GM06990 (cell line): ENCODE measurements around the gene NCAM2.

Experiments used
- DNase-seq: peaks from one replicate; pipeline ENCODE4 v3.0.0-alpha.2; 2011; ENCODE audit not compliant: insufficient read length; ENCODE audit errors: extremely low read depth
- H3K27me3 ChIP-seq: replicated peaks from 2 replicates; pipeline ENCODE4 v1.6.0; 2011; ENCODE audit warnings: low read length; ENCODE audit not compliant: control insufficient read depth, insufficient read depth
- H3K36me3 ChIP-seq: 2 replicates; pipeline ENCODE4 v1.5.1; 2011; ENCODE audit warnings: low read length; ENCODE audit not compliant: control insufficient read depth, insufficient read depth
- H3K4me3 ChIP-seq: replicated peaks from 2 replicates; pipeline ENCODE4 v1.5.1; 2011; ENCODE audit warnings: low read depth, mild to moderate bottlenecking, control low read depth, low read length
- TF ChIP-seq, protein P1 (sequence below): IDR thresholded peaks from 2 replicates; pipeline ENCODE4 v1.5.1; 2011; ENCODE audit warnings: low read length, control low read depth, mild to moderate bottlenecking, inconsistent platforms; ENCODE audit not compliant: insufficient read depth, poor library complexity, severe bottlenecking

The NCAM2 gene

DNA sequence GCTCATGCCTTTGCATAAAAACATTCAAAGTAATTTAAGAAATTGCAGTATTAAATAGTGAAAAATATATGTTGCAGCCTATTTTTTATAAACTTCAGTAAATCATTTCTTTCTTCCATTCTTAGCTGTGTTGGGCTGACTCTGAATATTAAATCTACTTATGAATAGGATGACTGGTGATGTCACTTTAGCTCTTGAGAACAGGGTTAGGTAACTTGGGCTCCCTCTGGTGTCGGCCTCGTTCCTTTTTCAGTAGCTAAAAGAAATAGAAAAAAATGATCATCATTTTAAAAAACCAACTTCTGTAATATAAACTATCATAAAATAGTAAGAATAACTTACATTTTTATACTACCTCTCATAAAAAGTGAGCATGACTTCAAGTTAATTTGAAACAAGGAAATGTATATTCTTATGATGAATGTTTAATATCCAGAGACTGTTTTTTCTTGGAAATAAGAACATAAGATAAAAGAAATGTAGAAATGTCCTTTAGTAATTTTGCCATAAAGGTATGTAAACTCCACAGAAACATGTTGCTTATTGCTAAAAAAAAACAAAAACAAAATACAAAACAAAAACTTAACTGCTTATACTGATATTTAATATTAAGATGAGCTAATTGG, 26.8 kb upstream of the NCAM2 start:
- TF ChIP-seq, protein P1, sequence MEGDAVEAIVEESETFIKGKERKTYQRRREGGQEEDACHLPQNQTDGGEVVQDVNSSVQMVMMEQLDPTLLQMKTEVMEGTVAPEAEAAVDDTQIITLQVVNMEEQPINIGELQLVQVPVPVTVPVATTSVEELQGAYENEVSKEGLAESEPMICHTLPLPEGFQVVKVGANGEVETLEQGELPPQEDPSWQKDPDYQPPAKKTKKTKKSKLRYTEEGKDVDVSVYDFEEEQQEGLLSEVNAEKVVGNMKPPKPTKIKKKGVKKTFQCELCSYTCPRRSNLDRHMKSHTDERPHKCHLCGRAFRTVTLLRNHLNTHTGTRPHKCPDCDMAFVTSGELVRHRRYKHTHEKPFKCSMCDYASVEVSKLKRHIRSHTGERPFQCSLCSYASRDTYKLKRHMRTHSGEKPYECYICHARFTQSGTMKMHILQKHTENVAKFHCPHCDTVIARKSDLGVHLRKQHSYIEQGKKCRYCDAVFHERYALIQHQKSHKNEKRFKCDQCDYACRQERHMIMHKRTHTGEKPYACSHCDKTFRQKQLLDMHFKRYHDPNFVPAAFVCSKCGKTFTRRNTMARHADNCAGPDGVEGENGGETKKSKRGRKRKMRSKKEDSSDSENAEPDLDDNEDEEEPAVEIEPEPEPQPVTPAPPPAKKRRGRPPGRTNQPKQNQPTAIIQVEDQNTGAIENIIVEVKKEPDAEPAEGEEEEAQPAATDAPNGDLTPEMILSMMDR, result no peak
- Histone ChIP-seq H3K36me3 (no peaks in the 10 kb centered on the region), H3K27me3 (no peaks in the 10 kb centered on the region), H3K4me3 (no peak overlapping the region)
- DNase-seq, result no peak

DNA sequence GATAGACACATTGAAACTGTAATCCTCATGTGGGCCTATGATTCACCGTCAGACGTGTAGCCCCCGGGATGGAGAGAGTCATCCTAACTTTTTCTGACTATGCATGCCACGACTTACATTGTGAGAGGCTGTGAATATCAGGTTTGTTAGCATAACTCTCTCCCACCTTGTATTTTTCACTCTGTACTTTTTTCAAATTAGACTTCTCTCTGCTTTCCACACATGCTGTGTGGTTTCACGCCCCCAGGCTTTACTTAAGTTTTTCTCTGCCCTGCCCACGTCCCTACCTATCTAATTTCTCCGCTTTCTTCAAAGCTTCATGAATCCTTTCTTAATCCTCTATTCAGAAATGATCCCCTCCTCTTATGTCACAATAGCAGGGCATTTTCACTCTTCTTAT, 3.4 kb upstream of the NCAM2 start:
- TF ChIP-seq, protein P1, result no peak
- Histone ChIP-seq H3K36me3 (no peaks in the 10 kb centered on the region), H3K27me3 (no peaks in the 10 kb centered on the region), H3K4me3 (no peak overlapping the region)
- no peak for DNase-seq

DNA sequence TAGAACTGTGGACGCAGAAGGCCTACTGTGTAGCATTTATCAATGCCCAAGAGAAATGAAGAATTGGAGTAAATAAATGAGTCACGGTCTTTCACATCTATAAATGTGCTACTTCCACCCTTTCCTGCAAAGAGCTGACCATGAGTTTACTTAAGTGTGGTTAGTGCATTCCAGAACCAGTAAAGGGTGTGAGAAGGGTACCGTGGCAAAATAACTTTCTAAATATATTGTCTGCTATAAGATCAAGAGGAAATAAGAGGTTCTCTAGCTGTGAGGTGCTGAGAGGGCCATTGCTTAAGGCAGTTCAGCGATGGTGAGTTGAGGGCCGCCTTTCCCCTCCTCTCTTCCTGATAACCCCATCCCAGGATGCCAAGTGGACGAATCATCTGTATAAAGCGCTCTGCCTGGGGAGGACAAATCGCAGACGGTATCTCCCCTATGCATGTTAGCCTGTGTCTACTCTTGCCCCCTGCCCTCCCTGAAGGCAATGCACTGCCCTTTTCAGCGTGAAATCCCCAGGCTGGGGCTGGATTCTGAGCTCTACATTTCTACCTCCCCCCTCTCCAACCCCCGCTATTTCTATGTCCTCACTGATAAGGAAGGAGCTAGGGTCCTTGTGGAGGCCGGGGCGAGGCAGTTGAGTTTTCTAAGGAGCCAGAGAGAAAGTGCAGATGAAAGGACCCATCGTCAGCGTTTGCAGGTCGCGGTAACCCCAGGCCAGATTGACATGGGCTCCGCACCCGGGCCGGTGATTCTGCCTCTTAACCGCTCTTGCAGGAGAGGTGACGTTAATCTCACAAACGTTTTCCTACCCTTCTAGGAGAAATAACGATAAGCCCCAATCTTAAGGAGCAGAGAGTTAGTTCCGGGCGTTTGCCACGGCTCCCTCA, 1.5 kb upstream of the NCAM2 start:
- DNase-seq, result no peak
- H3K4me3 ChIP-seq, result no peak overlapping the region
- no peaks in the 10 kb centered on the region for H3K27me3 ChIP-seq
- TF ChIP-seq, protein P1, result no peak
- H3K36me3 ChIP-seq, result no peaks in the 10 kb centered on the region

DNA sequence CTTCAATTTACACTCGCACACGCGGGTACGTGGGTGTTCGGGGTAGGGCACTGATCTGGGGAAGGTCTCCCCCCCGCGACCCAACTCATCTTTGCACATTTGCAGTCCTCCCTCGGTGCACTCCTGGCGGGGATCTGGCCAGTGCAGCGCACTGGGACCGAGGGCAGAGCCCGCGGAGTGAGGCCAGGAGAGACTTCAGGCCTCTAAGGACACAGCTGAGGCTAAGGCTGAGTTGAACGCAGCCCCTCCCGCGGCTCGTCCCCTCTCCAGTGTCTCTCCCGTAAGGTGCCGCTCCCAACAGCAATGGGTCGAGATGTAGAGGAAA, 936 bp upstream of the NCAM2 start:
- H3K27me3 ChIP-seq, result no peaks in the 10 kb centered on the region
- no peaks in the 10 kb centered on the region for H3K36me3 ChIP-seq
- H3K4me3 ChIP-seq, result no peak overlapping the region
- TF ChIP-seq, protein P1, result no peak
- DNase-seq, result no peak

DNA sequence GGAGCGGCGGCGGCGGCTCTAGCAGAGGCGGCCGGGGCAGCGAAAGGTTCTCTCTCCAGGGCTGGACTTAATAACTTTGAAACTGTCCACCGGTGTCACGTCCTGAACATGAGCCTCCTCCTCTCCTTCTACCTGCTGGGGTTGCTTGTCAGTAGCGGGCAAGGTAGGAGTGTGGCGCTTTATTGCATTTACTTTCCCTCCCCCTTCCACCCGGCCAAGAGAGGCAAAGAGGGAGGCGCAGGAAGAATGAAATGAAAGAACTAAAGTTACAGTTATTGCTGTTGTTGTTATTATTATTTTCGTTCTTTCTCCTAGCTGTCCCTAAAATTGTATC, 214 bp downstream of the NCAM2 start:
- no peaks in the 10 kb centered on the region for H3K27me3 ChIP-seq
- no peak overlapping the region for H3K4me3 ChIP-seq
- TF ChIP-seq, protein P1, result no peak
- H3K36me3 ChIP-seq, result no peaks in the 10 kb centered on the region
- no peak for DNase-seq
